K562 (cell line): ENCODE measurements around the gene MAML1. TPM values are rescaled to one million over a fixed set of nuclear protein-coding genes. Genes with fewer than 3 reads are reported as not detected.

Source experiments
- ATAC-seq: fragments of 200-7000 bp; cut with Tn5 transposase; 3 replicates; pipeline ENCODE4 v1.9.1; 2020; ENCODE audit warnings: moderate library complexity
- BruUV-seq: library from RNA; stranded (reverse); fragments of 400-500 nt; replicated peaks from 2 replicates; lab custom pipeline; 2021; lab: Mats Ljungman, UMichigan
- CTCF ChIA-PET: fragments of 300-600 bp; formaldehyde crosslinking; extraction: SDS; loops from one replicate; lab custom pipeline; 2021; ENCODE audit warnings: low intra/inter-chr PET ratio; lab: Yijun Ruan, JAX
- POLR2A ChIA-PET: fragments of 300-600, 350-650 bp; sonication (Branson Sonifier 250); formaldehyde crosslinking; extraction: SDS; loops from one replicate; lab custom pipeline; 2021; ENCODE audit warnings: antibody characterized with exemption, inconsistent platforms; lab: Yijun Ruan, JAX
- DNase-seq, 4 experiments: peaks; one replicate each; pipeline versions ENCODE4 v3.0.0 to v3.0.0-alpha.2; 2011 to 2018; ENCODE audit warnings: low spot score in 3 of 4, mixed read lengths in 3 of 4; ENCODE audit errors: extremely low read depth in 1 of 4
- FAIRE-seq: peaks from 2 replicates; lab custom pipeline; 2011; peaks lifted over from hg19 to GRCh38; lab: Jason Lieb, UNC
- H2AFZ ChIP-seq: 2 replicates; pipeline ENCODE4 v1.6.0; 2011; ENCODE audit warnings: low read depth, low read length, control low read depth, inconsistent platforms
- H3K27ac ChIP-seq: fragments of 200-600 bp; 3 replicates; pipeline ENCODE4 v1.8.0; 2011; ENCODE audit warnings: low read depth, mild to moderate bottlenecking, control low read depth, inconsistent platforms, low read length, moderate library complexity, mixed read lengths; ENCODE audit errors: extremely low read depth
- H3K27me3 ChIP-seq, 2 experiments: fragments of 300-600 bp in 1 of 2; 2 replicates in 1 of 2; 3 replicates in 1 of 2; pipeline versions ENCODE4 v1.6.0 to v1.8.0; 2011; ENCODE audit warnings: inconsistent platforms in 2 of 2, low read length in 2 of 2, mild to moderate bottlenecking in 1 of 2, mixed read lengths in 1 of 2, moderate library complexity in 1 of 2; ENCODE audit not compliant: control insufficient read depth in 2 of 2, insufficient read depth in 2 of 2
- H3K36me3 ChIP-seq: fragments of 300-600 bp; 3 replicates; pipeline ENCODE4 v1.8.0; 2011; ENCODE audit warnings: mild to moderate bottlenecking, low read length, inconsistent platforms; ENCODE audit not compliant: control insufficient read depth, insufficient read depth
- H3K4me1 ChIP-seq, 2 experiments: fragments of 200-600 bp in 1 of 2; replicated peaks in 1 of 2; 2 replicates in 1 of 2; 3 replicates in 1 of 2; pipeline versions ENCODE4 v1.5.1 to v1.8.0; 2011; ENCODE audit warnings: inconsistent platforms in 2 of 2, low read length in 2 of 2, mild to moderate bottlenecking in 1 of 2, mixed read lengths in 1 of 2, moderate library complexity in 1 of 2; ENCODE audit not compliant: control insufficient read depth in 2 of 2, insufficient read depth in 2 of 2
- H3K4me2 ChIP-seq: 2 replicates; pipeline ENCODE4 v1.6.1; 2011; ENCODE audit warnings: low read length, control low read depth, inconsistent platforms, mixed read lengths; ENCODE audit not compliant: insufficient read depth
- H3K4me3 ChIP-seq: fragments of 200-600 bp; sonication (generic), shearing (Covaris generic); 2 replicates; pipeline ENCODE4 v1.5.1; 2016; ENCODE audit warnings: control low read depth, inconsistent platforms
- H3K79me2 ChIP-seq: fragments of 200-600 bp; 3 replicates; pipeline ENCODE4 v1.8.0; 2011; ENCODE audit warnings: low read length, inconsistent platforms; ENCODE audit not compliant: control insufficient read depth, insufficient read depth
- H3K9ac ChIP-seq, 2 experiments: 2 replicates each; pipeline versions ENCODE4 v1.6.0 to v1.6.1; 2011; ENCODE audit warnings: low read depth in 2 of 2, low read length in 2 of 2, control low read depth in 1 of 2, inconsistent platforms in 1 of 2, mild to moderate bottlenecking in 1 of 2, mixed read lengths in 1 of 2; ENCODE audit not compliant: insufficient read depth in 1 of 2
- H3K9me1 ChIP-seq: one replicate; pipeline ENCODE4 v1.6.0; 2011; ENCODE audit warnings: inconsistent platforms, mild to moderate bottlenecking, low read length, moderate library complexity; ENCODE audit not compliant: control insufficient read depth, insufficient read depth
- H3K9me3 ChIP-seq: replicated peaks from 2 replicates; pipeline ENCODE4 v1.5.1; 2011; ENCODE audit warnings: low read depth, low read length, inconsistent platforms; ENCODE audit not compliant: control insufficient read depth, insufficient read depth
- H4K20me1 ChIP-seq: replicated peaks from 2 replicates; pipeline ENCODE4 v1.6.1; 2011; ENCODE audit warnings: low read length, inconsistent platforms, mixed read lengths; ENCODE audit not compliant: control insufficient read depth, insufficient read depth
- CBFB ChIP-seq: sonication (generic); formaldehyde crosslinking; IDR thresholded peaks from 2 replicates; pipeline ENCODE4 v1.4.0; 2020; ENCODE audit warnings: mild to moderate bottlenecking, missing genetic modification reagents
- ETS2 ChIP-seq: IDR thresholded peaks from 2 replicates; pipeline ENCODE4 v1.6.1; 2016; ENCODE audit warnings: borderline replicate concordance, missing genetic modification characterization, mild to moderate bottlenecking, moderate library complexity, missing compliant biosample characterization; ENCODE audit not compliant: poor library complexity, severe bottlenecking
- HDAC2 ChIP-seq: fragments of 450-650 bp; IDR thresholded peaks from 2 replicates; pipeline ENCODE4 v1.6.1; 2016; ENCODE audit warnings: mild to moderate bottlenecking
- JUN ChIP-seq, 2 experiments: sonication (generic) in 1 of 2; formaldehyde crosslinking in 1 of 2; IDR thresholded peaks; 2 replicates each; pipeline versions ENCODE4 v1.6.1 to v1.8.0; 2012 to 2022; ENCODE audit warnings: borderline replicate concordance in 2 of 2, mild to moderate bottlenecking in 2 of 2, improper control_type of control experiment in 1 of 2, low read depth in 1 of 2, low read length in 1 of 2, missing genetic modification reagents in 1 of 2
- NFATC3 ChIP-seq: fragments of 450-650 bp; IDR thresholded peaks from 2 replicates; pipeline ENCODE4 v1.6.1; 2017; ENCODE audit warnings: mild to moderate bottlenecking
- PBX2 ChIP-seq, 2 experiments: IDR thresholded peaks in 1 of 2; conservative IDR thresholded peaks in 1 of 2; 2 replicates each; pipeline ENCODE4 v1.6.1; 2016; ENCODE audit warnings: low read depth in 2 of 2, mild to moderate bottlenecking in 1 of 2, missing compliant biosample characterization in 1 of 2, missing genetic modification characterization in 1 of 2, moderate library complexity in 1 of 2
- PURB ChIP-seq: sonication (generic); formaldehyde crosslinking; IDR thresholded peaks from 2 replicates; pipeline ENCODE4 v1.9.0; 2021; ENCODE audit warnings: low read depth, mild to moderate bottlenecking, missing genetic modification reagents
- RB1 ChIP-seq: fragments of 450-650 bp; IDR thresholded peaks from 2 replicates; pipeline ENCODE4 v1.6.1; 2017; ENCODE audit warnings: low read depth, mild to moderate bottlenecking
- RBM17 ChIP-seq: fragments of 200-400 bp; formaldehyde crosslinking; IDR thresholded peaks from 2 replicates; pipeline ENCODE4 v1.6.1; 2017; ENCODE audit warnings: low read depth, mild to moderate bottlenecking, low read length, borderline replicate concordance
- STAT6 ChIP-seq: sonication (generic); formaldehyde crosslinking; IDR thresholded peaks from 2 replicates; pipeline ENCODE4 v1.8.1; 2023; ENCODE audit warnings: mild to moderate bottlenecking, missing genetic modification reagents
- YY1 ChIP-seq, 3 experiments: IDR thresholded peaks; 2 replicates each; pipeline ENCODE4 v1.6.1; 2011; ENCODE audit warnings: low read length in 2 of 3, mild to moderate bottlenecking in 2 of 3, moderate library complexity in 2 of 3, borderline replicate concordance in 1 of 3, control low read depth in 1 of 3, low read depth in 1 of 3; ENCODE audit not compliant: insufficient read depth in 3 of 3, insufficient replicate concordance in 2 of 3, control insufficient read depth in 1 of 3, insufficient read length in 1 of 3; ENCODE audit errors: extremely low read depth in 1 of 3
- ZNF445 ChIP-seq: fragments of 250-450 bp; sonication (Bioruptor Pico); IDR thresholded peaks from 2 replicates; pipeline ENCODE4 v1.4.0; 2020; ENCODE audit warnings: low read depth, mild to moderate bottlenecking, moderate library complexity
- WGBS: fragments of 100-300 bp; shearing (Covaris generic); methylation state at CpG from one replicate; pipeline ENCODE4 v1.1.6; 2016; ENCODE audit warnings: low coverage, mixed read lengths; ENCODE audit not compliant: insufficient coverage; ENCODE audit errors: missing lambda C conversion rate; 5-methylcytosine and 5-hydroxymethylcytosine counted together
- in situ Hi-C: fragments of 300-500 bp; cut with MboI; formaldehyde crosslinking; loops from 4 replicates; pipeline ENCODE4 v1.15.0; 2018; ENCODE audit warnings: inconsistent platforms, mixed read lengths
- intact Hi-C: fragments of 100-400 bp; cut with micrococcal nuclease; formaldehyde crosslinking; loops from 2 replicates; pipeline ENCODE4 v1.14.2; 2022
- polyA plus RNA-seq, 8 experiments: library from polyadenylated mRNA; depleted of rRNA in 4 of 8; stranded (reverse) in 5 of 8; unstranded in 3 of 8; fragments of >200 nt; fragmentation: Nextera tagmentation in 2 of 8; fragmentation: Illumina TruSeq in 1 of 8; extraction: Ambion mirVana in 2 of 8; extraction: Trizol in 1 of 8; gene quantifications; 2 replicates each; pipeline versions ENCODE4 v1.2.1 to v1.2.3, GENCODE V29; 2011 to 2014; ENCODE audit warnings: inconsistent platforms in 1 of 8, missing spikeins in 1 of 8
- total RNA-seq, 7 experiments: library from RNA; depleted of rRNA in 6 of 7; stranded (reverse); fragments of >200 nt in 6 of 7; fragmentation: Illumina TruSeq in 2 of 7; extraction: Trizol in 2 of 7; gene quantifications; 2 replicates each; pipeline versions ENCODE4 v1.2.1 to v1.2.3, GENCODE V29; 2011 to 2021; ENCODE audit warnings: low replicate concordance in 1 of 7
- TF ChIP-seq, protein P1 (sequence below): fragments of 450-650 bp; formaldehyde crosslinking; IDR thresholded peaks from 2 replicates; pipeline ENCODE4 v1.4.0; 2020; ENCODE audit warnings: mild to moderate bottlenecking, moderate library complexity

MAML1 gene
- total and polyA plus RNA-seq, 9 of the 15 experiments (the other 6 are each of a cell fraction or from before 2014, with no cell fraction given): 0.32 to 18.4 (median 7.0) TPM

- TF ChIP-seq STAT6 (CRISPR knock-in tag) (no peak), ETS2 (tag) (no peak), RBM17 (no peak), HDAC2 (no peak), PURB (CRISPR knock-in tag) (no peak)
These were observed 44.8 kb downstream of the MAML1 start (continued) for GRCh38 chr5:179777456-179777855.

GRCh38 chr5:179777909-179778308, 45.3 kb downstream of the MAML1 start:
- FAIRE-seq: no peak
- 90% methylated on average over 7 of the region's 9 CpGs for WGBS
- no peak for ATAC-seq
- H3K4me3 ChIP-seq: no peak overlapping the region
- H3K36me3 ChIP-seq: peaks cover 59% of the 10 kb centered on the region
- no peak overlapping the region for H3K4me2 ChIP-seq
- no peak overlapping the region for H3K27ac ChIP-seq
- peaks cover 0 to 10% of the 10 kb centered on the region in 2 experiments; a peak in 1 of 5 replicates for H3K4me1 ChIP-seq
- H3K27me3 ChIP-seq: no peaks in the 10 kb centered on the region
- no peak overlapping the region for H3K9ac ChIP-seq
- intact Hi-C loops (no loop called here), in situ Hi-C loops (no loop called here)
- no peaks in the 10 kb centered on the region for H3K9me3 ChIP-seq
- BruUV-seq: no TSS peak
- POLR2A ChIA-PET: interaction anchor here (0.6 to 0.8 kb wide), 3 partner anchors 10 to 569 kb away, joined by 3 read pairs; partner anchors contain the start of gene MRNIP
- no peak for DNase-seq
- no peaks in the 10 kb centered on the region for H3K79me2 ChIP-seq
- CTCF ChIA-PET: no interaction called here
- no peak overlapping the region for H2AFZ ChIP-seq
- H3K9me1 ChIP-seq: peaks cover 8% of the 10 kb centered on the region
- no peaks in the 10 kb centered on the region for H4K20me1 ChIP-seq
- TF ChIP-seq YY1 (IDR thresholded peaks at IDR 0.05; ENCODE audit: borderline replicate concordance in 1 of 3, control insufficient read depth in 1 of 3, extremely low read depth in 1 of 3, insufficient read depth in 3 of 3, insufficient read length in 1 of 3, insufficient replicate concordance in 2 of 3, low read depth in 1 of 3, low read length in 2 of 3): no peak
- TF ChIP-seq, protein P1, sequence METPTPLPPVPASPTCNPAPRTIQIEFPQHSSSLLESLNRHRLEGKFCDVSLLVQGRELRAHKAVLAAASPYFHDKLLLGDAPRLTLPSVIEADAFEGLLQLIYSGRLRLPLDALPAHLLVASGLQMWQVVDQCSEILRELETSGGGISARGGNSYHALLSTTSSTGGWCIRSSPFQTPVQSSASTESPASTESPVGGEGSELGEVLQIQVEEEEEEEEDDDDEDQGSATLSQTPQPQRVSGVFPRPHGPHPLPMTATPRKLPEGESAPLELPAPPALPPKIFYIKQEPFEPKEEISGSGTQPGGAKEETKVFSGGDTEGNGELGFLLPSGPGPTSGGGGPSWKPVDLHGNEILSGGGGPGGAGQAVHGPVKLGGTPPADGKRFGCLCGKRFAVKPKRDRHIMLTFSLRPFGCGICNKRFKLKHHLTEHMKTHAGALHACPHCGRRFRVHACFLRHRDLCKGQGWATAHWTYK (CRISPR knock-in tag): no peak
- TF ChIP-seq PBX2 (CRISPR knock-in tag; IDR thresholded peaks at IDR 0.05; ENCODE audit: low read depth): no peak
- TF ChIP-seq PBX2 (tag; conservative IDR thresholded peaks at IDR 0.05; ENCODE audit: low read depth): no peak
- no peak for TF ChIP-seq JUN (IDR thresholded peaks at IDR 0.05; ENCODE audit: borderline replicate concordance, low read depth, low read length)
- no peak for TF ChIP-seq JUN (CRISPR knock-in tag; IDR thresholded peaks at IDR 0.05; ENCODE audit: borderline replicate concordance)
- no peak for TF ChIP-seq NFATC3
- no peak for TF ChIP-seq ZNF445
- no peak for TF ChIP-seq RB1
- no peak for TF ChIP-seq CBFB (CRISPR knock-in tag)
